IPS-18c (cell line): Measurements from ENCODE around the gene ENAH.

Experiments
- H3K4me3 ChIP-seq: 2 replicates; pipeline ENCODE4 v1.7.0; 2013; ENCODE audit warnings: low read depth, mild to moderate bottlenecking, low read length, moderate library complexity; ENCODE audit not compliant: insufficient read depth
- H3K9me3 ChIP-seq: one replicate; pipeline ENCODE4 v1.6.1; 2013; ENCODE audit warnings: mild to moderate bottlenecking, low read length, moderate library complexity; ENCODE audit not compliant: control insufficient read depth, insufficient read depth

The ENAH gene

GRCh38 chr1:225468270-225469020, 184.5 kb downstream of the ENAH start:
- Histone ChIP-seq H3K9me3 (peaks cover 3% of the 10 kb centered on the region), H3K4me3 (no peak overlapping the region)

- Histone ChIP-seq H3K9me3 (peaks cover 3% of the 10 kb centered on the region), H3K4me3 (no peak overlapping the region)
These were observed 185.5 kb downstream of the ENAH start for GRCh38 chr1:225467193-225468020.

GRCh38 chr1:225466848-225467192, 186.1 kb downstream of the ENAH start:
- peaks cover 3% of the 10 kb centered on the region for H3K9me3 ChIP-seq
- H3K4me3 ChIP-seq = no peak overlapping the region

- peak overlapping the region; percentile 1; the same call in 1 of the 2 replicates for H3K4me3 ChIP-seq
These were observed 187.0 kb downstream of the ENAH start for GRCh38 chr1:225465793-225466517.

GRCh38 chr1:225464851-225465792, 187.8 kb downstream of the ENAH start:
- Histone ChIP-seq H3K9me3 (peaks cover 5% of the 10 kb centered on the region), H3K4me3 (peak overlapping the region; percentile 1)

More at GRCh38 chr1:225465793-225466517, 187.0 kb downstream of the ENAH start:
- H3K9me3 ChIP-seq = peaks cover 4% of the 10 kb centered on the region

GRCh38 chr1:225462714-225463574, 190.0 kb downstream of the ENAH start:
- H3K4me3 ChIP-seq = no peak overlapping the region

GRCh38 chr1:225462429-225462713, 190.6 kb downstream of the ENAH start:
- H3K9me3 ChIP-seq = peaks cover 5% of the 10 kb centered on the region
- no peak overlapping the region for H3K4me3 ChIP-seq

More at GRCh38 chr1:225462714-225463574, 190.0 kb downstream of the ENAH start:
- H3K9me3 ChIP-seq = peaks cover 5% of the 10 kb centered on the region

GRCh38 chr1:225461533-225462428, 191.1 kb downstream of the ENAH start:
- no peak overlapping the region for H3K4me3 ChIP-seq
- H3K9me3 ChIP-seq = peaks cover 5% of the 10 kb centered on the region

- Histone ChIP-seq H3K9me3 (peaks cover 5% of the 10 kb centered on the region), H3K4me3 (no peak overlapping the region)
These were observed 192.0 kb downstream of the ENAH start for GRCh38 chr1:225460737-225461532.

- Histone ChIP-seq H3K4me3 (no peak overlapping the region), H3K9me3 (peaks cover 5% of the 10 kb centered on the region)
These were observed 192.7 kb downstream of the ENAH start for GRCh38 chr1:225460021-225460736.

GRCh38 chr1:225458222-225458631, 194.7 kb downstream of the ENAH start:
- H3K9me3 ChIP-seq = peaks cover 2% of the 10 kb centered on the region
- no peak overlapping the region for H3K4me3 ChIP-seq

- H3K4me3 ChIP-seq = no peak overlapping the region
- no peaks in the 10 kb centered on the region for H3K9me3 ChIP-seq
These were observed 198.2 kb downstream of the ENAH start for GRCh38 chr1:225454733-225455132.

- Histone ChIP-seq H3K4me3 (no peak overlapping the region), H3K9me3 (no peaks in the 10 kb centered on the region)
These were observed 198.9 kb downstream of the ENAH start for GRCh38 chr1:225453797-225454648.
